Lung (tissue), 11 donors: ENCODE data around the gene GOLGA6L24. TPM values are rescaled to one million over a fixed set of nuclear protein-coding genes. Genes with fewer than 3 reads are reported as not detected.
"Not testable (repeated sequence)": the region's sequence is repeated elsewhere in the genome, so short reads cannot be mapped to it uniquely, and the experiment has no call there.

Experiments
- ATAC-seq: fragments of 200-7000 bp; cut with Tn5 transposase; one replicate; pipeline ENCODE4 v1.9.1; 2020; ENCODE audit warnings: moderate number of reproducible peaks; ENCODE audit not compliant: insufficient read depth, low FRiP score
- DNase-seq, 3 donors: peaks; one replicate each; pipeline ENCODE4 v3.0.0-alpha.2; 2013 to 2017
- H3K27ac ChIP-seq, 2 donors: one replicate each; pipeline ENCODE4 v1.5.1; 2013; ENCODE audit warnings: mild to moderate bottlenecking in 2 of 2, moderate library complexity in 2 of 2, control low read depth in 1 of 2, inconsistent platforms in 1 of 2, low read depth in 1 of 2, low read length in 1 of 2
- H3K27me3 ChIP-seq, 3 donors: one replicate each; pipeline ENCODE4 v1.5.1; 2013; ENCODE audit warnings: low read length in 2 of 3; ENCODE audit not compliant: control insufficient read depth in 3 of 3, insufficient read depth in 3 of 3
- H3K36me3 ChIP-seq, 4 donors: one replicate each; pipeline ENCODE4 v1.5.1; 2013; ENCODE audit warnings: low read length in 4 of 4, mild to moderate bottlenecking in 1 of 4, moderate library complexity in 1 of 4; ENCODE audit not compliant: control insufficient read depth in 4 of 4, insufficient read depth in 4 of 4
- H3K4me1 ChIP-seq, 5 donors: one replicate each; pipeline ENCODE4 v1.5.1; 2013; ENCODE audit warnings: low read length in 5 of 5, mild to moderate bottlenecking in 2 of 5, moderate library complexity in 1 of 5; ENCODE audit not compliant: control insufficient read depth in 5 of 5, insufficient read depth in 5 of 5
- H3K4me3 ChIP-seq: one replicate; pipeline ENCODE4 v1.5.1; 2013; ENCODE audit warnings: mild to moderate bottlenecking, control low read depth, moderate library complexity
- H3K9ac ChIP-seq, 2 donors: one replicate each; pipeline ENCODE4 v1.5.1; 2013; ENCODE audit warnings: low read length in 2 of 2, control low read depth in 1 of 2; ENCODE audit not compliant: insufficient read depth in 1 of 2
- H3K9me3 ChIP-seq, 4 donors: one replicate each; pipeline ENCODE4 v1.5.1; 2013; ENCODE audit warnings: low read length in 3 of 4, mild to moderate bottlenecking in 1 of 4, moderate library complexity in 1 of 4; ENCODE audit not compliant: control insufficient read depth in 4 of 4, insufficient read depth in 3 of 4
- WGBS, 2 donors: extraction: QIAGEN DNeasy Blood & Tissue Kit; methylation state at CpG; one replicate each; pipeline ENCODE4 v1.1.7; 2013; 5-methylcytosine and 5-hydroxymethylcytosine counted together
- polyA plus RNA-seq, 2 donors: library from polyadenylated mRNA; stranded (reverse); fragments of 200-250 nt; gene quantifications; one replicate each; pipeline ENCODE4 v1.2.1, GENCODE V29; 2013
- small RNA-seq: library from RNA; depleted of rRNA; stranded (forward); fragments of <200 nt; gene quantifications from one replicate; pipeline ENCODE3, GENCODE V24; 2014; ENCODE audit warnings: low replicate concordance
- total RNA-seq, 2 donors: library from RNA; depleted of rRNA in 1 of 2; stranded (reverse); fragments of >200 nt in 1 of 2; gene quantifications; one replicate each; pipeline ENCODE4 v1.2.1, GENCODE V29; 2014 to 2021
- donor health status: Bipolar disorder and iron deficiency.
- donor health status: healthy.
- donor health status: DM: yes; HTN: yes; CAD: no.

Gene GOLGA6L24
- total and polyA plus RNA-seq, 4 donors, result not detected

DNA sequence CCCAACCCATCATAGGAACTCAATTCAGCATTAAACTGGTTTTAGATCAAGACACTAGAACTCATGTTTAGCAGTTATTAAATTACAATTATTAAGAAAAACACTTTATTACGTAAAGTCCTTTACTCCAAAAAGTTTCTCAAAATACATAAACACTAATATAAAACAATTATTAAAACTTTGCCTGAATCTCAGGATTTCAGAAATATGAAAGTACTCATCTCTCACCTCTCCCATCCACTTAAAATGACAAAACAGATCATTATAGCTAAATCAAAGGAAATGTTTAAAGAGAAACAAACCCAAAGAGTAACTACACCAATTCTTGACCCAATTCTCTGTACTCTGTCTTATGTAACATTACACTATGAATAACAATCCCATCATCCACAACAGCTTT lies 38.2 kb downstream of the GOLGA6L24 start:
- peak in 2 of 3 donors; percentile 46 to 89 for DNase-seq
- not testable (repeated sequence) for H3K4me3 ChIP-seq, H3K4me1 ChIP-seq, ATAC-seq, H3K9me3 ChIP-seq, H3K27ac ChIP-seq, H3K27me3 ChIP-seq, H3K9ac ChIP-seq
- H3K36me3 ChIP-seq, result peaks cover 0 to 11% (median 7%) of the 10 kb centered on the region in 4 donors
- WGBS, 2 donors, result 81 to 87% methylated on average over 1 of the region's 1 CpG

GRCh38 chr15:28318828-28319227 lies 39.1 kb downstream of the GOLGA6L24 start:
- not testable (repeated sequence) for H3K9ac ChIP-seq, H3K4me3 ChIP-seq, H3K4me1 ChIP-seq, H3K9me3 ChIP-seq, H3K27me3 ChIP-seq, ATAC-seq, DNase-seq, H3K27ac ChIP-seq
- peaks cover under 1 to 14% (median 11%) of the 10 kb centered on the region in 4 donors for H3K36me3 ChIP-seq
- no CpG with 5 or more reads among the region's 3 CpGs for WGBS, 2 donors

- not testable (repeated sequence) for DNase-seq, H3K27ac ChIP-seq, H3K9ac ChIP-seq, H3K9me3 ChIP-seq, H3K4me3 ChIP-seq, ATAC-seq, H3K4me1 ChIP-seq, H3K27me3 ChIP-seq
- peaks cover 2 to 16% (median 12%) of the 10 kb centered on the region in 4 donors for H3K36me3 ChIP-seq
- 93 to 96% methylated on average over 11 to 13 of the region's 13 CpGs for WGBS, 2 donors
Observed at GRCh38 chr15:28318122-28318521, 39.8 kb downstream of the GOLGA6L24 start.

DNA sequence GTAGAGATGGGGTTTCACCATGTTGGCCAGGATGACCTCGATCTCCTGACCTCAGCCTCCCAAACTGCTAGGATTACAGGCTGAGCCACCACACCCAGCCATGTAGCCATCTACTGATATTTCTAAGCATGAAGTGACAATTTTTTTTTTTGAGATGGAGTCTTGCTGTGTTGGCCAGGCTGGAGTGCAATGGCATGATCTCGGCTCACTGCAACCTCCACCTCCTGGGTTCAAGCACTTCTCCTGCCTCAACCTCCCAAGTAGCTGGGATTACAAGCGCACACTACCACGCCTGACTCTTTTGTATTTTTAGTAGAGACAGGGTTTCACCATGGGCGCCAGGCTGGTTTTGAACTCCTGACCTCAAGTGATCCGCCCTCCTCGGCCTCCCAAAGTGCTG lies 40.9 kb downstream of the GOLGA6L24 start:
- not testable (repeated sequence) for H3K9me3 ChIP-seq, H3K4me3 ChIP-seq, H3K27me3 ChIP-seq, H3K4me1 ChIP-seq, ATAC-seq, DNase-seq, H3K9ac ChIP-seq, H3K27ac ChIP-seq
- peaks cover 2 to 16% (median 12%) of the 10 kb centered on the region in 4 donors for H3K36me3 ChIP-seq
- 97 to 99% methylated on average over 7 of the region's 7 CpGs for WGBS, 2 donors

DNA sequence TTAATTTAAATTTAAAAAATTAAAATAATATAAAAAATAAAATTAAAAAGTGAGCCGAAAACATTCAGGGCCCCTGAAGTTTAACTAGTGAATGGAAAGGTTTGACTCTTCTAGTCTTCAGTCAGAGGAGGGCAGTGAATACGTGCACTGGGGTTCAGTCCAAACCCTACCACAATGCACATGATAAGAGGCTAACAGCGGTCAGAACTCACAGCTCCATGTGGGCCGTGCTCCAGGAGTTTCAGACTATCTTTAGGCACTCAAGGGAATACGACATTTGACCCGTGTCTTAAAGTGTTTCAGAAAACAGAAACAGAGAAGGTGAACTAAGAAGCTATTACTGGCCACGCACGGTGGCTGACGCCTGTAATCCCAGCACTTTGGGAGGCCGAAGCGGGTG lies 47.4 kb downstream of the GOLGA6L24 start:
- H3K36me3 ChIP-seq, result peaks cover 2 to 35% (median 8%) of the 10 kb centered on the region in 4 donors
- H3K27ac ChIP-seq, H3K9ac ChIP-seq, DNase-seq, H3K4me1 ChIP-seq, H3K4me3 ChIP-seq, H3K27me3 ChIP-seq, ATAC-seq, H3K9me3 ChIP-seq: not testable (repeated sequence)
- 89% methylated on average over 10 to 11 of the region's 11 CpGs for WGBS, 2 donors

- DNase-seq, ATAC-seq, H3K9ac ChIP-seq, H3K27ac ChIP-seq, H3K9me3 ChIP-seq, H3K4me3 ChIP-seq, H3K4me1 ChIP-seq, H3K27me3 ChIP-seq: not testable (repeated sequence)
- WGBS, 2 donors, result 97 to 98% methylated on average over 5 of the region's 5 CpGs
- peaks cover 0 to 21% (median 3%) of the 10 kb centered on the region in 4 donors for H3K36me3 ChIP-seq
Observed at GRCh38 chr15:28308718-28309117, 49.2 kb downstream of the GOLGA6L24 start.

Small RNA genes within 50 kb of the gene (small RNA-seq; reads per million reads assigned to genes)
- gene AC091304.5 (not detected), gene RN7SL238P (not detected)

Other genes with a start within 250 kb of the GOLGA6L24 start
- gene HERC2, start 35.9 kb downstream of the GOLGA6L24 start, total RNA-seq, result 10 to 100 TPM; 57.5 to 76.0 TPM
- 10 to 100 TPM; 17.9 to 22.1 TPM for gene HERC2, start 35.9 kb downstream of the GOLGA6L24 start, polyA plus RNA-seq
- gene GOLGA8F, start 20.6 kb upstream of the GOLGA6L24 start, total RNA-seq, result not detected
- gene GOLGA8F, start 20.6 kb upstream of the GOLGA6L24 start, polyA plus RNA-seq, result not detected
- gene GOLGA8G, start 174.9 kb upstream of the GOLGA6L24 start, total RNA-seq, result not detected
- not detected for gene GOLGA8G, start 174.9 kb upstream of the GOLGA6L24 start, polyA plus RNA-seq
- gene GOLGA6L25, start 195.5 kb upstream of the GOLGA6L24 start, total RNA-seq, result not detected
- gene GOLGA6L25, start 195.5 kb upstream of the GOLGA6L24 start, polyA plus RNA-seq, result not detected